ENCODE measurements around the gene HSPA12B.

The HSPA12B gene, protein sequence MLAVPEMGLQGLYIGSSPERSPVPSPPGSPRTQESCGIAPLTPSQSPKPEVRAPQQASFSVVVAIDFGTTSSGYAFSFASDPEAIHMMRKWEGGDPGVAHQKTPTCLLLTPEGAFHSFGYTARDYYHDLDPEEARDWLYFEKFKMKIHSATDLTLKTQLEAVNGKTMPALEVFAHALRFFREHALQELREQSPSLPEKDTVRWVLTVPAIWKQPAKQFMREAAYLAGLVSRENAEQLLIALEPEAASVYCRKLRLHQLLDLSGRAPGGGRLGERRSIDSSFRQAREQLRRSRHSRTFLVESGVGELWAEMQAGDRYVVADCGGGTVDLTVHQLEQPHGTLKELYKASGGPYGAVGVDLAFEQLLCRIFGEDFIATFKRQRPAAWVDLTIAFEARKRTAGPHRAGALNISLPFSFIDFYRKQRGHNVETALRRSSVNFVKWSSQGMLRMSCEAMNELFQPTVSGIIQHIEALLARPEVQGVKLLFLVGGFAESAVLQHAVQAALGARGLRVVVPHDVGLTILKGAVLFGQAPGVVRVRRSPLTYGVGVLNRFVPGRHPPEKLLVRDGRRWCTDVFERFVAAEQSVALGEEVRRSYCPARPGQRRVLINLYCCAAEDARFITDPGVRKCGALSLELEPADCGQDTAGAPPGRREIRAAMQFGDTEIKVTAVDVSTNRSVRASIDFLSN

DNA sequence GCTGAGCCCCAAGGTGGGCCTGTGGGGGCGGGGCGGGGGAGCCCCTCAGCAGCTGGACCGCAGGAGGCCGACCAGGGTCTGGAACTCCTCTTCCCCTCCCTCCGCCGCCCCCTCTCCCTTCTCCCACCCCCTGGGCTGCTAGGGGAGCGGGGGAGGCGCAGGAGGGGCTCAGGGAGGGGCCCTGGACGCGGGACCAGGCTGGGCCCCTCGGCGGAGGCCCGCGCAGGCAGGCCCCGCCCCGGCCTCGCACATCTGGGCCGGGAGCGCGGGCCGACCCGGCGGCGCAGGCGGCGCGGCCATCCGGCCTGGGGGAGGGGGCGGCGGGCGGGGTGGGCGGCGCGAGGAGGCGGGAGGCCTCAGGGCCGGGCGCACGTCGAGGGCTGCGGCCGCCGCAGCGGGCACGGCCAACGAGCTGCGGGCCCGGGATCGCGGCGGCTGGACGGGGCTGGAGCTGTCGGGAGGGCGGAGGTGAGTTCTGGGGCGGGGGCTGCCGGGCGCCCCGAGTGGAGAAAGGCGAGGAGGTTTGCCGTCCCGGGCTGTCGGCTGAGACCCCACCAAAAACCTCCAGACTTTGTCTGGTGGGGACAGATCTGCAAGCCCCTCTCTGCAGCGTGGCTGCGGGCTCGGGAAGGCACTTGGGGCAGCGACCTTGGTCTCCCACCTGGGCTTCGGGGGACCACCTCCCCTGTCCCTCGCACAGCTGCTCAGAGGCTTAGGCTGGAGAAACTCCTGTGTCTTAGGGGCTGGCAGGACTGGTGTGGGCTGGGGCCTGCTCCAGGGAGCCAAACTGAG lies at the start of gene HSPA12B:
Gene HSPA12B, plus strand, starts transcription at position 359 of the 792 bp plus-strand sequence. CDS start 5,990 bp downstream, outside the sequence.
- peak; percentile 78 for DNase-seq

DNA sequence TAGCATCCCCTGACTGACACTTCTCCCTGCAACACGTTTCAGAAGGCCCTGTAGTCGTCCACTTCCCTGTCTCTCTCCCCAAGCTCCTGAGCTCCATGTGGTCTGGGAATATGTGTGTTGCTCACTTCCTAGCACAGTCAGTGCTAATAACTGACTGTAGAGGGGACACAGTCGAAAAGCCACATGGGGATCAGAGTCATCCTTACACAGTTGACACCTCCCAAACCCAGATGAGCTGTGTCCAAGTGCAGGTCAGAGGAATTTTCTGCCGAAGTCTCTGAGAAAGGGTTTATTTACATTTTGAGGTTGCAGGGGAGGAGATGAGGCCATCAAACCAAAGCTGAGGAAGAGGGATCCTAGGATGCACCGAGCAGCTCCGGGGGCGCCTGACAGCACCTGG lies 47.1 kb upstream of the HSPA12B start:
- DNase-seq: no peak

DNA sequence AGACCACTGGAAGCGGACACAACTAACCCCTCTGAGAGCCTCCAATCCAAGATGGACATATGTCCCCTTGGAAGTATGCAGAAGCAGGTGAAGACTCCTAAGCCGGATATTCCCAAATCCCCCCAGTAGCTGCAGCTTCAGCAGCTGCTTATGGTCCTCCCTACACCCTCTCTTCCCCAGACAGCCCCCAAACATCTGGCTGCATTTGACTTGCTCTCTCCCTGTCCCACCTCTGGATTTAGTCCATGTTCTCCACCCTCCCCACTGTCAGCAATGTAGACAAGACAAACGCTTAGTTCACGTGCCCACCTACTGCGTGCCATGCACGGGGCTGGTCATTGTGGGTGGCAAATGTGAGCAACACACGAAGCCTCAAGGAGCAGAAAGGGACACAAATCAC lies 46.1 kb upstream of the HSPA12B start:
- no peak for DNase-seq

DNA sequence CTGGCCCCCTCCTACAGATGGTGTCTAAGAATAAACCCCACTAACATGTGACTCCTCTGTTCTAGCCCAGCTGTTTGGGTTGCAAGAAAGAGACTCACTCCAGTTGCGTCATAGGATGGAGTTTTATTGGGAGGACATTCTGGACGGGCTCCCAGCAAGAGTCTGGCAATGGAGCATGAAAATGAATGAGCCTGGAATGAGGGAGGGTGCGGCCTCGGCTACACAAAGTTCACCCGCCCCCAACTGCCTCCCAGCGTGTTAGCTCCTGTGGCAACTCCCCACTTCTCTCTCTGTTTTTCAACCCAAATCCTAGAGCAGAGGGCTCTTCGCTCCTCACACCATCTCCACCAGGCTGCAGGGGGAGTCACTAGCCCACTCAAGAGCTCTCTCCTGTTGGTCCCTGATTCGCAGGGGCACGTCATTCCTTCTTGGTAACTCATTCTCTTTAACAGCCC lies 45.6 kb upstream of the HSPA12B start:
- peak; percentile 94 for DNase-seq

DNA sequence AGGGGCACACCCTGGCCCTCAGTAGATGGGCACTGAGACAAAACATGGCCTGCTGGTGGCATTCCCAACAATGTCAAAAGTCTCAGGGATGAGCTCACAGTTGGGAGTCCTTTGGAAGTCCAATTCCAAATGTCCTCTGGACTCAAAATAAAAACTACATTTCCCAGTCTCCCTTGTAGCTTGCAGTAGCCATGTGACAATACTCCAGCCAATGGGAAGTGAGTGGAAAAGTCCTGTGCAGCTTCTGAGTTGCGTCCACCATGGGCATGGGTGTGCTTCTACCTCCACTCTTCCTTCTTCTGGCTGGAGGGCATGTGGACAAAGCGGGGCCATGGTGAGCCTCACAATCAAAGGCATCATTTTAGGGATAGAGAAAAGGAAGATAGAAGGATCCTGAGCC lies 44.8 kb upstream of the HSPA12B start:
- no peak for DNase-seq

DNA sequence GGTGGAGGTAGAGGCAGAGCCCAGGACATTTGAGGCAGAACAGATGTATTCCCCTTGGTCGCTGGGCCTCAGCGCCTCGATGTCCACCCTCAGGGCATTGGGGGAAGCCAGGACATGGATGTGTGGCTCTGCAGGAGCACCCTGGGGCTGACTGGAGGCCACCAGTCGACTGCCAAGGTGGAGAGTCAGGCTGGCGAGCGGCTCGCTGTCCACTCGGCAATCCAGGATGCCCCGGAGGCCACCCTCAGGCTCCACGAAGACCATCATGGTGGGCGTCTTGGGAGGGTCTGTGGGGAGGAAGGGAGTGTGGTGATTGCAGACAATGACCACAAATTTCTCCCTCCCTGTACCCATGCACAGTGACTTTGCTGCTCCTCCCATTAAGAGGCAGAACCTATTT lies 42.5 kb upstream of the HSPA12B start:
- DNase-seq: no peak

DNA sequence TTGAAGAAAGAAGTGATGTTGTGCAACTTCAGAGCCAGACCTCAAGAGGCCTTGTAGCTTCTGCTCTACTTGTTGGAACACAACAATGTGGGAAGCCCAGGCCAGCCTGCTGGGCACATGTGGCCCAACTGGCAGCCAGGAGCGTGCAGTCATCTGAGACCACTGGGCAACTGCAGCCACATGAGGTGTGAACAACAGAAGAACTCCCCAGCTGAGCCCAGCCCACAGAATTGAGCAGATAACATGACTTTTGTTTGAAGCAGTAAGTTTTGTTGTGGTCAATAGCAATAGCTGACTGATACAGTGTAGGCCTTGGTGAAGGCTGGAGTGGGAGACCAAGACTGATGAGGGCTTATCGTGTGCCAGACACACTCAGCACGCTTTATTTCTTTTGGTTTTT lies 42.1 kb upstream of the HSPA12B start:
- DNase-seq: no peak

DNA sequence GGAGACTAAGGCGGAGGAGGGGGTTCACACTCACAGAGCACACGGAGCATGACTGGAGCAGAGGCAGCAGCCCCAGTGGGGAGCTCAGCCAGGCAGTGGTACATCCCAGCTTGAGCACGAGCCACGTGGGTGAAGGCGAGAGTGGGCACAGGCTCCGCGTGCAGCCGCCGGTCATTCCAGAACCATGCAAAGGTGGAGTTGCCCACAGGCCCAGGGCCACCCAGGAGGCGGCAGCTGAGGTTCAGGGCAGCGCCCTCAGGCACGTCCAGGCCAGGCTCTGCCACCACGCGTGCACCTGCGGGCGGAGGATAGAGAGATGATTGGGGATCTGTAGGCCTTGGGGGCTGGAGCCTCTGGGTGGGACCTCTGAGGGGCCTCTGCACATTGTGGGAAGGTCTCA lies 41.2 kb upstream of the HSPA12B start:
- no peak for DNase-seq

DNA sequence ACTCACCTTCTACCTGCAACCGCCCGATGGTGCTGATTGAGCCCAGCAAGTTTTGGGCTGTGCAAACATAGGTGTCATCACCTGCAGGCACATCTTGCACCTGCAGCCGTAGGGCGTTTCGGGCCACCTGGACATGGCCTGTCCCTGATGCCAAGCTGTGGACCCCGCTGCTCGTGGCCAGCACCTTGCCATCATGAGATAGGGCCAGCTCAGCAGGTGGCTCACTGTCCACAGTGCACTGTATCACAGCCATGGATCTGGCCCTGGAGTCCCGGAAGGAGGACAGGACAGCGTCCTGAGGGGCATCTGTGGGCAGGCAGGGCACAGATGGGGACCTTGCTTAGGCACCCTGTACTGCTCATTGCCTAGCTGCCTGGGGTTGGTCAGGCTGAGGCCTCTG lies 40.6 kb upstream of the HSPA12B start:
- no peak for DNase-seq

DNA sequence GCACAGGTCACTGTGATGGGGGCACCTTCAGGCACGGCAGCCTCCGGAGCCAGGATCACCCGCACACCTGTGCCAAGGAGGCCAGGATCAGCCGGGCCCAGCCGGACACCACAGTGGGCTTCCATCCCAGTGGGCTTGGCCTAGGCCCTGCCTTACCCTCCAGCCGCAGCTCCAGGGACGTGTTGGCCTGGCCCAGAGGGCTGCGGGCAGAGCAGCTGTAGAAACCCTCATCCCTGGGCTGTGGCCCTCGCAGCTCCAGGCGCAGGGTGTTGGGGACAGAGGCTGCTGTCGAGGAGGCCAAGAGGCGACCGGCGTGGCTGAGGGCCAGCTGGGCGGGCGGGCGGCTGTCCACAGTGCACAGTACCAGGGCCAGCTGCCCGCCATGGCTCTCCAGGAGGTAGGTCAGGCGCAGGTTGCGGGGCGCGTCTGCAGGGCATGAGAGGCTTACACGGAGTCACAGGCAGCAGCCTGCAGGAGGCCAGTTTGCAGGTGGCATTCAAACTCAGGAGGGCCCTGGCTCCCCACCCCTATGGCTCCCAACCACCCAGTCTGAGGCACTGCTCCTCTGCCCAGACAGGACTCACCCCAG lies 39.7 kb upstream of the HSPA12B start:
- no peak for DNase-seq

DNA sequence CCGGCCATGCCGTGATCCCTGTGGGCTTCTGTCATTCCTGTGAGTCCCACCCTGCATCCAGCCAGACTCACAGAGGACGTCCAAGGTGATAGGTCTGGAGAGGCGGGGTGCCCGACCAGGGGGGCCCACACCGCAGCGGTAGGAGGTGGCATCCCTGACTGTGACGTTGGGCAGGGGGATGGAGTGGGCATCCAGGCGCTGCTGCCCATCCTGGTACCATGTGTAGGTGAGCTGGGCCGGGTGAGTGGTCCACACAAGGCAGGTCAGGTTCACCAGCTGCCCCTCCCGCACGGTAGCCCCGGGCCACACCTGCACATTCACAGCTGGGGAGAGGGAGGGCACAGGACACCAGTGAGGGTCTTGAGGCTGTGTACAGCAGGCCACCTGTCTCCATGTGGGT lies 39.1 kb upstream of the HSPA12B start:
- DNase-seq: no peak

DNA sequence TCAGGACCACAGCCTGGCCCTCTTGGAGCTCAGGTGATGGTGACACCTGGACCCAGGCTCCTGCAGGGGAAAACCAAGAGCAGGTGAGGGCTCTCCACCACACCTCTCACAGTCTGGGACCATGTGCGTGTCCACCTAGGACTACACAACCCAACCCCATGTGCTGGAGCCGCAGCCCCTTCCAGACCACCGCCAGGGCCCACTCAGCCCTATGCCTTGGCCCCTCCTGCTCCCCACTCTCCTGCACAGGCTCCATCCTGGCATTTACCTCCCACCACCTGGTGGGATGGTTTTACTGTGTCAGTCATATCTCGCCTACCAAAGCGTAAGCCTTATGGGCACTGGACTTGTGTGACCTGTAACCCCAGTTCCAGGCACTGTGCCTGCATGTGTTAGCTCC lies 37.6 kb upstream of the HSPA12B start:
- no peak for DNase-seq

DNA sequence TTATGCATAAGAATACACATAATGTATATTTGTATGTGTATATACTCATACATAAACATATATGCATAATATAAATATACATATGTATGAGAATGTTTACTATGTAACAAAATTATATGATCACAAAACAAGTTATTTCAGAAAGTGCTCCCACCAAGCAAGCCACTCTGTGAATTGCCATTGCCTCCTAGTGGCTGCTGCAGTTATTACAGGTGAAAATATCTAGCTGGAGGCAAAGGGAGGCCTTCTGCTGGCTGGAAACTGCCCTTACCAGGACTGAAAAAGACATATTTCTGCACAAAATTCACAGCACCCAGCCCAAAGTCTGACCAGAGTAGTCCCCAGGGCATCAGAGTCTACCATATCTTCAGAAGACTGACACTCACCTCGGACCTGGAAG lies 36.3 kb upstream of the HSPA12B start:
- no peak for DNase-seq

DNA sequence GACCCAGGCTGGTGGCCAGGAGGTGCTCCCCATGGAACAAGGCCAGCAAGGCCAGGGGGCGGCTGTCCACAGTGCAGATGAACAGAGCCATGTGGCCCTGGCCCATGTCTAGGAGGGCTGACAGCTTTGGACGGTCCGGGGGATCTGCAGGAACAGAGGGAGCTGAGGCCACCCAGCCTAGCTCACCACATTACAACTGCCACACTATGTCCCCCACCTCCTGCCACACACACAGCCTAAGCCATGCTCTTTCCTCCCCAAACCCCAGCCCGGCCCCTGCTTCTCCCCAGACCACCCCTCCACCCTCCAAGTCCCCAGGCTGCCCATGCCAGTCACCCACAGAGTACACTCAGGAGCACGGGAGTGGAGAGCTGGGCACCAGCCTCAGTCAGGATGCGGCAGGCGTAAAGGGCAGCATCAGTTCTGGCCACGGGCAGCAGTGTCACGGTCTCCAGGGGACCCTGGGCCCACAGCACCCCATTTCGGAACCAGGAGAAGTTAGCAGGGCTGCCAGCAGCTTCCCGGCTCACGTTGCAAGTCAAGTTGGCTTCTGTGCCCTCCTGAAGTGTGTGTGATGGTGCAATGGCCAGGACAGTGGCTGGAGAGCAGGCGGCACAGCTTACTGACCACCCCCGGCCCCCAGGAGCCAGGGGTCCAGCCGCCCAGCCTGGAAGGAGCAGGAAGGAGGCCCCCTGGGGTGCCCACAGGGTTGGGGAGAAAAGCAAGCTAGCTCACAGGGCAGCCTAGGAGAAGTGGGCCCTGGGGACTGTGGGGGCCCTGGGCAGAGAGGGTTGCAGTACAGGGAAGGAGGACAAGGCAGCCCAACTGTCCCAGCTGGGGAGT lies 35.5 kb upstream of the HSPA12B start:
- DNase-seq: no peak

DNA sequence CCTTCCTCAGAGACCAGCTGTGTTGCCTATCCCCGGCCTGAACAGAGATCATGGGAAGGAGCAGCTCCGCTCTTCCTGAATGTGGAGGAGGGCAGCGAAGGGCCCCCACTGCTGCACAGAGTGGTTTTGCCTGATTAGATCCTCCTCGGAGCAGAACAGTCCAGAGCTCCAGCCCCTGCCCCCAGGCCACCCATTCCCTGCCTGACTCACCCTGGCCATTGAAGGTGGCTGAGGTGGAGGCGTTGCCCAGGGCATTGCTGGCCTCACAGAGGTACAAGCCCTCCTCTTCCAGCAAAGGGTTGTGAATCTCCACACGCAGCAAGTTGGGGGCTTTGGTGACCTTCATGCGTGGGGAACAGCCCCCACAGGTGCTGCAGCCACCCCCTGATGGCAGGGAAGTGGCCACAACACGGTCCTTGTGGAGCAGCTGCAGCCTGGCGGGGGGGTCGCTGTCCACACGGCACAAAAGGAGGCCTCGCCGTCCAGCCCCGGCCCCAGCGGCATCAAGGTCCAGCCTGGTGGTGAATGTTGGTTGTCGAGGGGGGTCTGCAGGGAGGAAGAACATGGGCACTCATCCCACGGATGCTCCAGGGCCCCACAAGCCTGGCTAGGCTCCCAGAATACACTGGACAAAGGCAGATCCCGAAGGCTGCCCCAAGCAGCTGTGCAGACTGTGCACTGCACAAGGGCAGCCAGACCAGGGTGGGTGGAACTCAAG lies 34.7 kb upstream of the HSPA12B start:
- no peak for DNase-seq

DNA sequence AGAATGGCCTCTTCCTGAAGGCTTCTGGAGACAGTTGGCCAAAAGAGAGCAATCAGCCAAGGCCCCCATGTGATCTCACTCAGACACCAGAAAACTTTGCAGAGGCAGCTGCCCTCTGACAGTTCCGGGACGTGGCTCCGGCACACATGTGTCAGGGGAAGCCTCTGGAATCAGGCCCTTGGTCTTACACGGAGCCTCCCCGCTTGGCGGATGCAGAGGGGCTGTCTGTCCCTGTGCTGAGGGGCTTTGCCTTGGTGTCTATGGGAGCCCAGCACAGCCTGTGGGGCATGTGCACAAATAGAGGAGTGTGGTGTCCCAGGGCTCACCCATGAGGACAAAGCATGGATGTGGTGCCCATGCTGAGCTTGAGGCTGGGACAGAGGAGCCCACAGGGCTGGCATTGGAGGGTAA lies 33.9 kb upstream of the HSPA12B start:
- DNase-seq: peak; percentile 72

DNA sequence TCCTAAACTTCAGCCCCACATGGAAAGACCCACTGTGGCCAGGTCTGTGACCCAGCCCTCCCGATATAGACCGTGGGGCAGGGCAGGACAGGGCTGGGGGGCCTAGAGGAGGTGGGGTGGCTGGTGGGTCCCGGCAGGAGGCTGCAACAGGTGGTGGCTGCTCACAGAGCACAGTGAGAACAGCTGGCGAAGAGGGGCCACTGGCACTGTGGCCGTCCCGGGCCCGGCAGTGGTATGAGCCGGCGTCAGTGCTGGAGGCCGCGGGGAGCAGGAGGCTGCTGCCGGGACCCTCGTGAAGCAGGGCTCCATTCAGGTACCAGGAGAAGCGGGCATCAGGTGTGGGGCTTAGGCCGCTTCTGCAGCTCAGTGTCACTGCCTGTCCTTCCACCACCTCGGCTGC lies 33.4 kb upstream of the HSPA12B start:
- peak; percentile 54 for DNase-seq

DNA sequence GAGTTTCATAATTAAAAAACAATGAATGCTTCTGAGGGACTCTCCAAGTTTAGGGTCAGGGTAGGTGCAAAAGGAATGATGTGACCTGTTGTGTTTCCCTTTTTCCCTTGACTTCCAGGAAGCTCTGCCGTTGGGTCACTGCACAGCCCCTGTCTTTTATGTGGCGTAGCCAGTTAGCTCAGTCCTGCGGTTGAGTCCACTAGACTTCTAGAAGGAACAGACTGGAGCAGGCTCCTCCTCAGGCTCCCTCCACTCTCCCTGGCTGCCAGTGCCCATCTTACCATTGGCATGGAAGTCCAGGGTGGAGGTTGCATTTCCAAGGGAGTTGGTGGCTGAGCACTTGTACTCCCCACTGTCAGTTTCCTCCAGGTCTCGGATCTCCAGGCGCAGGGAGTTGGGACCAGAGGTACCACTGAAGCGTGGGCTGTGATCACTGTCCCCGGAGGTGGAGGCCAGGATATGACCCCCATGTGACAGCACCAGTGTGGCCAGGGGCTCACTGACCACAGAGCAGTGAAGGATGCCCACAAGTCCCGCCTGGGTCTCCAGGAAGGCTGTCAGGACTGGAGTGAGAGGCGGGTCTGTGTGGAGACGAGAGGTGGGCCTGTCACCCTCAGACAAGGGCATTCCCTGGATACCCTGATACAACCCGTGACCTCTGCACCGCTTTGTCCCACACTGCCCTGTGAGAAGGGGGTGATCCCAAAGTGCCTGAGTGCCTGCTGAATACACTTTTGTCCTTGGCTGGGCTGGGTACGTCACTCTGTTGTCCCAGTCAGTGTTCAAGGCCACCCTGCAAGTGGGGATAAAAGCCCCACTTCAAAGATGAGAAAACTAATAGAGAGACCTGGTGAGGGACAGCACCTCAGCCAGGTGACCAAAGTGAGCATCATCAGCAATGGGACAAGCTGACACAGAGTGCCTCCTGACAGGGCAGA lies 31.2 kb upstream of the HSPA12B start:
- DNase-seq: no peak

DNA sequence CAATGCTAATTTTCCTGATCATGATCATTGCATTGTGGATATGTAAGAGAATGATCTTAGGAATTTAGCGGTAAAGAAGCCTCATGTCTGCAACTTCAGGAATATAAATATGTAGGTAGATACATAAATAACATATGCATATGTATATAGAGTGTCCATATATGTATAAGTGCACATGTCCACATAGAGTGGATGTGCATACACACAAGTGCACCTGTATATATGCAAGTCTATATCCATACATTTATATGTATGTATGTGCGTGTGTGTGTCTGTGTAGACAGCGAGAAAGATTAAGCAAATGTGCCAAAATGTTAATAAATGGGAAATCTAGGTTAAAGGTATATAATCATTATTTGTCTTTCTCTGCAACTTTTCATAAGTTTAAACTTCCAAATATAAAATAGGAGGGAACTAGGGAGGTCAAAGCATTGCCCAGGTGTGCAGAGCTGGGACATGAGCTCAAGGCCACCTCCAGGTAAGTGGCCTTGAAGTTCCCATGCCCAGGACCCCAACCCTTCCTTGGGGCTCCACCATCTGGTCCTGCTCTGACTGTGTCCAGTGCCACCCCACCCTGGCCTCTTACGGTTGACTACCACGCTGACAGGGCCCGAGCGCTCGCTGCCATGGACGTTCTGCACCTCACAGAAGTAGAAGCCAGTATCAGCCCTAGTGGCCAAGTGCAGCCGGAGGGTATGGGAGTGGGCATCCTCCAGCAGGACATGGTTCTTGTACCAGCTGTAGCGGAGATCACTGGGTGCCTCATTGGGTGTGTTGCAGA lies 29.7 kb upstream of the HSPA12B start:
- DNase-seq: no peak
